Testis (tissue), 3 donors: Measurements from ENCODE around the gene MAP2. TPM values are rescaled to one million over a fixed set of nuclear protein-coding genes. Genes with fewer than 3 reads are reported as not detected.

Experiments
- DNase-seq: peaks from one replicate; pipeline ENCODE4 v3.0.0-alpha.2; 2019
- H3K27ac ChIP-seq, 2 donors: fragments of 200-600 bp; sonication (generic); one replicate each; pipeline ENCODE4 v1.5.1; 2019
- H3K27me3 ChIP-seq: fragments of 200-600 bp; sonication (generic); one replicate; pipeline ENCODE4 v1.5.1; 2019
- H3K36me3 ChIP-seq: fragments of 200-600 bp; sonication (generic); one replicate; pipeline ENCODE4 v1.5.1; 2017; ENCODE audit warnings: low read depth; ENCODE audit errors: missing control alignments
- H3K4me1 ChIP-seq: fragments of 200-600 bp; sonication (generic); one replicate; pipeline ENCODE4 v1.5.1; 2019
- H3K4me3 ChIP-seq, 2 donors: fragments of 200-600 bp; sonication (generic); one replicate each; pipeline ENCODE4 v1.5.1; 2017 to 2019
- H3K9me3 ChIP-seq: fragments of 200-600 bp; sonication (generic); one replicate; pipeline ENCODE4 v1.5.1; 2017
- CTCF ChIP-seq, 3 experiments: fragments of 450-650 bp in 2 of 3; fragments of 200-600 bp in 1 of 3; sonication (generic) in 1 of 3; IDR thresholded peaks; one replicate each; pipeline ENCODE4 v1.5.1; 2016 to 2019; ENCODE audit warnings: antibody characterized with exemption in 3 of 3, mild to moderate bottlenecking in 2 of 3, moderate library complexity in 1 of 3
- POLR2A ChIP-seq: fragments of 450-650 bp; IDR thresholded peaks from one replicate; pipeline ENCODE4 v1.6.1; 2017; ENCODE audit warnings: antibody characterized with exemption, mild to moderate bottlenecking, moderate library complexity
- WGBS, 2 donors: methylation state at CpG; one replicate each; pipeline ENCODE4 v1.1.5; 2018; 5-methylcytosine and 5-hydroxymethylcytosine counted together
- intact Hi-C: fragments of 100-400 bp; cut with DNase I; formaldehyde crosslinking; loops from one replicate; pipeline ENCODE4 v1.15.1; 2023; ENCODE audit warnings: low total_unique reads
- polyA plus RNA-seq: library from polyadenylated mRNA; stranded (reverse); fragments of 350-450 nt; fragmentation: Illumina TruSeq; extraction: RNeasy Lipid Tissue Mini Kit (QIAGEN cat#74804); gene quantifications from one replicate; pipeline ENCODE4 v1.2.3, GENCODE V29; 2014; ENCODE audit warnings: low read depth, low replicate concordance; ENCODE audit not compliant: insufficient read depth
- total RNA-seq, 2 donors: library from RNA; depleted of rRNA; stranded (reverse); fragments of >200 nt; gene quantifications; one replicate each; pipeline ENCODE4 v1.2.3, GENCODE V29; 2016

MAP2 gene
- total and polyA plus RNA-seq, 3 donors from 2014 or later: 15.6 to 30.9 (median 20.9) TPM

DNA sequence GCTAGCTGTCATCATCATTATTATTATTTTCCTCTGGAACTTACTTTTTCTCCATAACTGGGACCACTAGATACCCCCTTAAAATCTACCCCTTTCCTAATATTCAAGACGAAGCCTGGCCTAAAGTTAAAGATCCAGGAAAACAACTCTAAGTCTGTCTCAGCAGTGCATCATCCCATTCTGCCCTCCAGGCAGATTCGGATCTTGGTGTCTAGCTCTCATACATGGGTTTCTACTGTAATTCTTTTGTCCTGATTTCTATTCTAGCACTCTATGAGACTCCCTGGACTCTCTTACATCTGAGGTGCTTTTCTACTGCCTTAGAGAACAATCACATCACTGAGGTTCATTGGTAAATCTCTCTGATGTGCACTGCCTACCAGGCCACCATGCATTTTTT is 35.5 kb downstream of the MAP2 start:
- no peak overlapping the region for H3K4me3 ChIP-seq
- H3K9me3 ChIP-seq: no peaks in the 10 kb centered on the region
- no peak for DNase-seq
- no peaks in the 10 kb centered on the region for H3K27me3 ChIP-seq
- H3K27ac ChIP-seq: no peak overlapping the region
- WGBS, 2 donors: 92 to 97% methylated on average over 2 of the region's 2 CpGs
- H3K36me3 ChIP-seq: no peaks in the 10 kb centered on the region
- no peak for TF ChIP-seq POLR2A
- TF ChIP-seq CTCF (IDR thresholded peaks at IDR 0.05): no peak
- intact Hi-C loops: no loop called here
- no peaks in the 10 kb centered on the region for H3K4me1 ChIP-seq

DNA sequence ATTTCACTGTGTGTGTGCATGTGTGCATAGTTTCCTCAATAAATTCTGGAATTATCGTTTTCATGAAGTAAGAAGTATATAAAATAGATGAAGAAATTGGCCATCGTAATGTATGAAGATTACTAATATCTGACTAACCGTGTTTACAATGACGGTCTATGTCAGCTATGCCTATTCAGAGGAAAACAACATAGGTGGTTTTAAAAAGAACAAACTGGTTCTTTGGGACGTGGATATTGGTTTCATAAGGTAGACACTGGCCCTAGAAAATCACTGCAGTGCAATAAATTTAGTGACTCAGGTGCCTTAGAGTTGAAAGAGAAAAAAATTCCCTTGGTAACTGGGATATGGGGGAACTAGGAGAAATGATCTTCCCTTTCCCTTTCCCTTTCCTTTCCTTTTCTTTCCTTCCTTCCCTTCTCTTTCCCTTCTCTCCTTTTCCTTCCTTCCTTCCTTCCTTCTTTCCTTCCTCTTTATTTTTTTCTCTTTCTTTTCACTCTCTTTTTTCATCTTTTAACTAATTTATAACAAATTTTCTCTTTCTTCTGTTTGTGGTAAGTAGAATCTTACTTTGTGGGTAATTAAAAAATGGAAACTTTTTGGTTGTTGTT is 36.4 kb downstream of the MAP2 start:
- H3K9me3 ChIP-seq: no peaks in the 10 kb centered on the region
- TF ChIP-seq POLR2A: no peak
- no peak for TF ChIP-seq CTCF (IDR thresholded peaks at IDR 0.05)
- DNase-seq: no peak
- no peaks in the 10 kb centered on the region for H3K27me3 ChIP-seq
- H3K36me3 ChIP-seq: no peaks in the 10 kb centered on the region
- H3K4me3 ChIP-seq: no peak overlapping the region
- no peak overlapping the region for H3K27ac ChIP-seq
- intact Hi-C loops: no loop called here
- H3K4me1 ChIP-seq: no peaks in the 10 kb centered on the region
- WGBS, 2 donors: 97% methylated on average over 5 of the region's 5 CpGs

- Histone ChIP-seq H3K9me3 (no peaks in the 10 kb centered on the region), H3K4me3 (no peak overlapping the region), H3K27me3 (no peaks in the 10 kb centered on the region), H3K36me3 (no peaks in the 10 kb centered on the region), H3K4me1 (no peaks in the 10 kb centered on the region), H3K27ac (no peak overlapping the region)
- no peak for DNase-seq
- 64 to 67% methylated on average over 1 of the region's 1 CpG for WGBS, 2 donors
- no peak for TF ChIP-seq CTCF (IDR thresholded peaks at IDR 0.05)
- no peak for TF ChIP-seq POLR2A
- intact Hi-C loops: no loop called here
Observed at GRCh38 chr2:209463226-209463625, 39.4 kb downstream of the MAP2 start.

DNA sequence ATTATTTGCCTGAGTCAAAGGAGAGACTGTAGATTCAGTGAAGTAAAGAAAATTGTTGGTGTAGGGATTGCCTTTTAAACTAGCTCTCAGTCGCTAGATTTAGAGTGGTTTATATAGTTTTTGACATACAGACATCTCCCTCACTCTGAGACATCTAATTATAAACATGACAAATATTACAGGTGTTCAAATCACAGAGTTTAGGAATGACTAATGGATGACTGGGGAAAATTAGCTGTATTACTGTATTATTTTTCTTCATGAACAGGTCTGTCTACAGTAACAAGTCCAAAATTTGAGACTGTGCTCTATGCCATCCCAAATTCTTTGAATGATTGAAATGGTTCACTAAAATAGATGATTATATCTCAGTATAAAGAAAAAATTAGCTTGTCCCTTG is 40.0 kb downstream of the MAP2 start:
- TF ChIP-seq CTCF (IDR thresholded peaks at IDR 0.05): no peak
- no peak for TF ChIP-seq POLR2A
- WGBS, 2 donors: 92 to 96% methylated on average over 1 of the region's 1 CpG
- no peak overlapping the region for H3K27ac ChIP-seq
- no peaks in the 10 kb centered on the region for H3K36me3 ChIP-seq
- DNase-seq: no peak
- no peaks in the 10 kb centered on the region for H3K9me3 ChIP-seq
- intact Hi-C loops: no loop called here
- H3K4me1 ChIP-seq: no peaks in the 10 kb centered on the region
- H3K27me3 ChIP-seq: no peaks in the 10 kb centered on the region
- H3K4me3 ChIP-seq: no peak overlapping the region

GRCh38 chr2:209468846-209469245 is 45.0 kb downstream of the MAP2 start:
- Histone ChIP-seq H3K4me1 (no peaks in the 10 kb centered on the region), H3K27me3 (no peaks in the 10 kb centered on the region), H3K36me3 (no peaks in the 10 kb centered on the region), H3K9me3 (no peaks in the 10 kb centered on the region), H3K4me3 (no peak overlapping the region), H3K27ac (no peak overlapping the region)
- WGBS, 2 donors: 63 to 76% methylated on average over 1 of the region's 1 CpG
- TF ChIP-seq CTCF (IDR thresholded peaks at IDR 0.05): no peak
- DNase-seq: no peak
- intact Hi-C loops: no loop called here
